HepG2 (cell line): ENCODE measurements around the gene SPIRE1. TPM values are rescaled to one million over a fixed set of nuclear protein-coding genes. Genes with fewer than 3 reads are reported as not detected.
A peak's percentile ranks its signal among the peaks of the same experiment; 100 is the strongest.

Experiments used
- CTCF ChIP-seq: sonication (generic); formaldehyde crosslinking; IDR thresholded peaks from 2 replicates; pipeline ENCODE4 v1.5.0; 2020; ENCODE audit warnings: mild to moderate bottlenecking, missing genetic modification reagents, moderate library complexity
- FOSL1 ChIP-seq: sonication (generic); formaldehyde crosslinking; IDR thresholded peaks from 2 replicates; pipeline ENCODE4 v1.9.0; 2021; ENCODE audit warnings: missing genetic modification reagents, borderline replicate concordance
- HOXA9 ChIP-seq: sonication (generic); formaldehyde crosslinking; IDR thresholded peaks from 2 replicates; pipeline ENCODE4 v1.8.1; 2022; ENCODE audit warnings: missing genetic modification reagents, mild to moderate bottlenecking, moderate library complexity, borderline replicate concordance
- MYPOP ChIP-seq: sonication (generic); formaldehyde crosslinking; IDR thresholded peaks from 2 replicates; pipeline ENCODE4 v1.8.1; 2023; ENCODE audit warnings: mild to moderate bottlenecking, moderate library complexity, missing genetic modification reagents
- PRDM10 ChIP-seq: sonication (generic); formaldehyde crosslinking; IDR thresholded peaks from 2 replicates; pipeline ENCODE4 v1.4.0; 2020; ENCODE audit warnings: low read depth, missing genetic modification reagents
- SOX6 ChIP-seq, 2 experiments: fragments of 450-650 bp in 1 of 2; sonication (generic) in 1 of 2; formaldehyde crosslinking in 1 of 2; IDR thresholded peaks; 2 replicates each; pipeline versions ENCODE4 v1.4.0 to v1.6.1; 2017 to 2020; ENCODE audit warnings: antibody characterized with exemption in 1 of 2, mild to moderate bottlenecking in 1 of 2, missing genetic modification reagents in 1 of 2
- SUZ12 ChIP-seq: fragments of 150-350 bp; IDR thresholded peaks from 2 replicates; pipeline ENCODE4 v1.6.1; 2014; ENCODE audit warnings: low read depth, low read length
- THAP8 ChIP-seq: sonication (generic); formaldehyde crosslinking; IDR thresholded peaks from 2 replicates; pipeline ENCODE4 v1.5.1; 2020; ENCODE audit warnings: missing genetic modification reagents, mild to moderate bottlenecking, borderline replicate concordance
- TOPORS ChIP-seq: sonication (generic); formaldehyde crosslinking; IDR thresholded peaks from 2 replicates; pipeline ENCODE4 v1.8.0; 2023; ENCODE audit warnings: mild to moderate bottlenecking, missing genetic modification reagents
- WIZ ChIP-seq: sonication (generic); formaldehyde crosslinking; IDR thresholded peaks from 2 replicates; pipeline ENCODE4 v1.5.1; 2020; ENCODE audit warnings: mild to moderate bottlenecking, missing genetic modification reagents
- ZNF281 ChIP-seq: sonication (generic); formaldehyde crosslinking; IDR thresholded peaks from 2 replicates; pipeline ENCODE4 v1.4.0; 2020; ENCODE audit warnings: missing genetic modification reagents, borderline replicate concordance
- ZNF567 ChIP-seq: sonication (generic); formaldehyde crosslinking; IDR thresholded peaks from 2 replicates; pipeline ENCODE4 v1.8.1; 2023; ENCODE audit warnings: mild to moderate bottlenecking, missing genetic modification reagents, borderline replicate concordance
- ZNF761 ChIP-seq: sonication (generic); formaldehyde crosslinking; conservative IDR thresholded peaks from 2 replicates; pipeline ENCODE4 v1.4.0; 2020; ENCODE audit warnings: mild to moderate bottlenecking, missing genetic modification reagents
- ZNF770 ChIP-seq: sonication (generic); formaldehyde crosslinking; IDR thresholded peaks from 2 replicates; pipeline ENCODE4 v1.5.0; 2020; ENCODE audit warnings: mild to moderate bottlenecking, missing genetic modification reagents
- polyA plus RNA-seq, 8 experiments: library from polyadenylated mRNA; depleted of rRNA in 3 of 8; stranded (reverse) in 7 of 8; unstranded in 1 of 8; fragments of >200 nt; fragmentation: Illumina TruSeq in 4 of 8; extraction: Trizol in 4 of 8; gene quantifications; 2 replicates each; pipeline versions ENCODE4 v1.2.1 to v1.2.3, GENCODE V29; 2011 to 2016; ENCODE audit warnings: low read depth in 4 of 8, missing spikeins in 1 of 8, mixed read lengths in 1 of 8; ENCODE audit not compliant: insufficient read depth in 1 of 8
- total RNA-seq, 5 experiments: library from RNA; depleted of rRNA; stranded (reverse); fragments of >200 nt; fragmentation: Illumina TruSeq; extraction: Trizol; gene quantifications; 2 replicates each; pipeline ENCODE4 v1.2.3, GENCODE V29; 2016; ENCODE audit warnings: low read depth in 1 of 5

Gene SPIRE1
- total and polyA plus RNA-seq, 2 of the 13 experiments (the other 11 are each of a cell fraction or from before 2014, with no cell fraction given): 9.9 to 21.3 TPM

GRCh38 chr18:12702221-12703095 lies 44.6 kb upstream of the SPIRE1 start, which contains the start of the genes CEP76 and PSMG2 (continued):
- TF ChIP-seq CTCF (CRISPR knock-in tag): 0 out of 2 replicates have a peak, but pooled peaks have one; percentile 2
- TF ChIP-seq ZNF761 (CRISPR knock-in tag): peak; percentile 63; the same call in 1 of the 2 replicates
- no peak for TF ChIP-seq ZNF281 (CRISPR knock-in tag)
- no peak for TF ChIP-seq THAP8 (CRISPR knock-in tag)
- TF ChIP-seq FOSL1 (CRISPR knock-in tag): no peak
- TF ChIP-seq SOX6 (IDR thresholded peaks at IDR 0.05): no peak
- TF ChIP-seq SOX6 (CRISPR knock-in tag; IDR thresholded peaks at IDR 0.05): peak; percentile 74
- TF ChIP-seq WIZ (CRISPR knock-in tag): 0 out of 2 replicates have a peak, but pooled peaks have one; percentile 46
- peak; percentile 95 for TF ChIP-seq MYPOP (CRISPR knock-in tag)
- no peak for TF ChIP-seq ZNF567 (CRISPR knock-in tag)
- no peak for TF ChIP-seq HOXA9
- peak; percentile 50; the same call in 1 of the 2 replicates for TF ChIP-seq ZNF770 (CRISPR knock-in tag)
- TF ChIP-seq TOPORS (CRISPR knock-in tag): peak; percentile 80; the same call in 1 of the 2 replicates
- TF ChIP-seq SUZ12: no peak
- TF ChIP-seq PRDM10 (CRISPR knock-in tag): no peak
